Measurements from ENCODE around the gene MAS1.

The MAS1 gene

DNA sequence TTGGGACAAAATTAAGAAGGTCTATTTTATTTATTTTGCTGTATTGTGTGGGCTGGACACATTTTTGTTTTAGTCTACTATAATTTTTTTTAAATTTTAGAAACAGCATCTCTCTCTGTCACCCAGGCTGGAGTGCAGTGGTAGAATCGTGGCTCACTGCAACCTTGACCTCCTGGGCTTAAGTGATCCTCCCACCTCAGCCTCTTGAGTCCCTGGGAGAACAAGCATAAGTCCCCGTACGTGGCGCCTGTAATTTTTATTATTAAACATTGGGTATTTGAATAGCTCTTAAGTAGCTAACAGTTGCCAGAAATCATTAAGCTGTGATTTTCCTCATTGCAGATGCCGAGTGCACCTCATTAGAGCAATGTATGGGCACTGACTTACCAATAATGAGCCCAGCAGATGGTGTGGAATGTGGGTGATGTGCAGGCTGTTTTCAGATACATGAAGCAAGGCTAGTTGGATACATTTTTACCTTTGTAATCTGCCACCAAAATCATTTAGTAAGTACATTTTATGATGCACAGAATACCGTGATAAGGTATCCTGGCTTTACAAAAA is 10.3 kb upstream of the MAS1 start:
- TF ChIP-seq ZNF70 (CRISPR knock-in tag; IDR thresholded peaks at IDR 0.05) (no peak), SNAI2 (CRISPR knock-in tag; IDR thresholded peaks at IDR 0.05) (no peak), BACH2 (CRISPR knock-in tag; IDR thresholded peaks at IDR 0.05; ENCODE audit: borderline replicate concordance) (no peak), PPARA (CRISPR knock-in tag; IDR thresholded peaks at IDR 0.05; ENCODE audit: borderline replicate concordance) (no peak), ZNF8 (CRISPR knock-in tag; IDR thresholded peaks at IDR 0.05) (no peak), ISL1 (CRISPR knock-in tag; IDR thresholded peaks at IDR 0.05) (no peak), ZFP30 (CRISPR knock-in tag; IDR thresholded peaks at IDR 0.05) (no peak), CSDC2 (CRISPR knock-in tag; IDR thresholded peaks at IDR 0.05) (no peak), ARNTL (CRISPR knock-in tag; IDR thresholded peaks at IDR 0.05; ENCODE audit: borderline replicate concordance, low read depth) (no peak), ZC3H10 (CRISPR knock-in tag; IDR thresholded peaks at IDR 0.05) (no peak), GLIS3 (CRISPR knock-in tag; IDR thresholded peaks at IDR 0.05) (no peak), ZNF565 (CRISPR knock-in tag; conservative IDR thresholded peaks at IDR 0.05; ENCODE audit: low read depth) (no peak)
- TF ChIP-seq, protein P1, sequence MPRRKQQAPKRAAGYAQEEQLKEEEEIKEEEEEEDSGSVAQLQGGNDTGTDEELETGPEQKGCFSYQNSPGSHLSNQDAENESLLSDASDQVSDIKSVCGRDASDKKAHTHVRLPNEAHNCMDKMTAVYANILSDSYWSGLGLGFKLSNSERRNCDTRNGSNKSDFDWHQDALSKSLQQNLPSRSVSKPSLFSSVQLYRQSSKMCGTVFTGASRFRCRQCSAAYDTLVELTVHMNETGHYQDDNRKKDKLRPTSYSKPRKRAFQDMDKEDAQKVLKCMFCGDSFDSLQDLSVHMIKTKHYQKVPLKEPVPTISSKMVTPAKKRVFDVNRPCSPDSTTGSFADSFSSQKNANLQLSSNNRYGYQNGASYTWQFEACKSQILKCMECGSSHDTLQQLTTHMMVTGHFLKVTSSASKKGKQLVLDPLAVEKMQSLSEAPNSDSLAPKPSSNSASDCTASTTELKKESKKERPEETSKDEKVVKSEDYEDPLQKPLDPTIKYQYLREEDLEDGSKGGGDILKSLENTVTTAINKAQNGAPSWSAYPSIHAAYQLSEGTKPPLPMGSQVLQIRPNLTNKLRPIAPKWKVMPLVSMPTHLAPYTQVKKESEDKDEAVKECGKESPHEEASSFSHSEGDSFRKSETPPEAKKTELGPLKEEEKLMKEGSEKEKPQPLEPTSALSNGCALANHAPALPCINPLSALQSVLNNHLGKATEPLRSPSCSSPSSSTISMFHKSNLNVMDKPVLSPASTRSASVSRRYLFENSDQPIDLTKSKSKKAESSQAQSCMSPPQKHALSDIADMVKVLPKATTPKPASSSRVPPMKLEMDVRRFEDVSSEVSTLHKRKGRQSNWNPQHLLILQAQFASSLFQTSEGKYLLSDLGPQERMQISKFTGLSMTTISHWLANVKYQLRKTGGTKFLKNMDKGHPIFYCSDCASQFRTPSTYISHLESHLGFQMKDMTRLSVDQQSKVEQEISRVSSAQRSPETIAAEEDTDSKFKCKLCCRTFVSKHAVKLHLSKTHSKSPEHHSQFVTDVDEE (CRISPR knock-in tag; IDR thresholded peaks at IDR 0.05) = no peak
- TF ChIP-seq, protein P2, sequence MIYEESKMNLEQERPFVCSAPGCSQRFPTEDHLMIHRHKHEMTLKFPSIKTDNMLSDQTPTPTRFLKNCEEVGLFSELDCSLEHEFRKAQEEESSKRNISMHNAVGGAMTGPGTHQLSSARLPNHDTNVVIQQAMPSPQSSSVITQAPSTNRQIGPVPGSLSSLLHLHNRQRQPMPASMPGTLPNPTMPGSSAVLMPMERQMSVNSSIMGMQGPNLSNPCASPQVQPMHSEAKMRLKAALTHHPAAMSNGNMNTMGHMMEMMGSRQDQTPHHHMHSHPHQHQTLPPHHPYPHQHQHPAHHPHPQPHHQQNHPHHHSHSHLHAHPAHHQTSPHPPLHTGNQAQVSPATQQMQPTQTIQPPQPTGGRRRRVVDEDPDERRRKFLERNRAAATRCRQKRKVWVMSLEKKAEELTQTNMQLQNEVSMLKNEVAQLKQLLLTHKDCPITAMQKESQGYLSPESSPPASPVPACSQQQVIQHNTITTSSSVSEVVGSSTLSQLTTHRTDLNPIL (CRISPR knock-in tag; IDR thresholded peaks at IDR 0.05; ENCODE audit: low read depth) = no peak
- no peak for ATAC-seq

DNA sequence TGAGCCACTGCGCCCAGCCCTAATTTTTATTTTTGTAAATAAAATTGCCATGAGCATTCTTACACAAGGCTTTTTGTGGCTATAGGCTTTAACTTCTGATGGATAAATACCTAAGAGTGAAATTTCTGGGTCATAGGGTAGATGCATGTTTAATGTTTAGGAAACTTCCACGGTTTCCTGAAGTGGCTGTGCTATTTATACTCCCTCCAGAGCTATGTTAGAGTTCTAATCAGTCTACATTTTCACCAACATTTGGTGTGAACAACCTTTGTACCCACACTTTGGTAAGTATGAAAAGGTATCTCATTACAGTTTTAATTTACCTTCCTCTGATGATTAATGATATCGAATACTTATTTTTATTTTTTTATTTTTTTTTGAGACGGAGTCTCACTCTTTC is 6.1 kb upstream of the MAS1 start:
- no peak for ATAC-seq
- TF ChIP-seq ZC3H10 (CRISPR knock-in tag; IDR thresholded peaks at IDR 0.05) = no peak
- no peak for TF ChIP-seq BACH2 (CRISPR knock-in tag; IDR thresholded peaks at IDR 0.05; ENCODE audit: borderline replicate concordance)
- no peak for TF ChIP-seq ZNF70 (CRISPR knock-in tag; IDR thresholded peaks at IDR 0.05)
- no peak for TF ChIP-seq TOX (CRISPR knock-in tag; IDR thresholded peaks at IDR 0.05; ENCODE audit: borderline replicate concordance)
- TF ChIP-seq, protein P1 (CRISPR knock-in tag; IDR thresholded peaks at IDR 0.05) = no peak
- TF ChIP-seq ARNTL (CRISPR knock-in tag; IDR thresholded peaks at IDR 0.05; ENCODE audit: borderline replicate concordance, low read depth) = no peak
- TF ChIP-seq GLIS3 (CRISPR knock-in tag; IDR thresholded peaks at IDR 0.05) = no peak
- TF ChIP-seq, protein P3, sequence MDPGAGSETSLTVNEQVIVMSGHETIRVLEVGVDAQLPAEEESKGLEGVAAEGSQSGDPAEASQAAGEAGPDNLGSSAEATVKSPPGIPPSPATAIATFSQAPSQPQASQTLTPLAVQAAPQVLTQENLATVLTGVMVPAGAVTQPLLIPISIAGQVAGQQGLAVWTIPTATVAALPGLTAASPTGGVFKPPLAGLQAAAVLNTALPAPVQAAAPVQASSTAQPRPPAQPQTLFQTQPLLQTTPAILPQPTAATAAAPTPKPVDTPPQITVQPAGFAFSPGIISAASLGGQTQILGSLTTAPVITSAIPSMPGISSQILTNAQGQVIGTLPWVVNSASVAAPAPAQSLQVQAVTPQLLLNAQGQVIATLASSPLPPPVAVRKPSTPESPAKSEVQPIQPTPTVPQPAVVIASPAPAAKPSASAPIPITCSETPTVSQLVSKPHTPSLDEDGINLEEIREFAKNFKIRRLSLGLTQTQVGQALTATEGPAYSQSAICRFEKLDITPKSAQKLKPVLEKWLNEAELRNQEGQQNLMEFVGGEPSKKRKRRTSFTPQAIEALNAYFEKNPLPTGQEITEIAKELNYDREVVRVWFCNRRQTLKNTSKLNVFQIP (CRISPR knock-in tag; IDR thresholded peaks at IDR 0.05; ENCODE audit: borderline replicate concordance, low read depth) = no peak
- TF ChIP-seq ISL1 (CRISPR knock-in tag; IDR thresholded peaks at IDR 0.05) = no peak
- TF ChIP-seq, protein P2 (CRISPR knock-in tag; IDR thresholded peaks at IDR 0.05; ENCODE audit: low read depth) = no peak
- TF ChIP-seq, protein P4, sequence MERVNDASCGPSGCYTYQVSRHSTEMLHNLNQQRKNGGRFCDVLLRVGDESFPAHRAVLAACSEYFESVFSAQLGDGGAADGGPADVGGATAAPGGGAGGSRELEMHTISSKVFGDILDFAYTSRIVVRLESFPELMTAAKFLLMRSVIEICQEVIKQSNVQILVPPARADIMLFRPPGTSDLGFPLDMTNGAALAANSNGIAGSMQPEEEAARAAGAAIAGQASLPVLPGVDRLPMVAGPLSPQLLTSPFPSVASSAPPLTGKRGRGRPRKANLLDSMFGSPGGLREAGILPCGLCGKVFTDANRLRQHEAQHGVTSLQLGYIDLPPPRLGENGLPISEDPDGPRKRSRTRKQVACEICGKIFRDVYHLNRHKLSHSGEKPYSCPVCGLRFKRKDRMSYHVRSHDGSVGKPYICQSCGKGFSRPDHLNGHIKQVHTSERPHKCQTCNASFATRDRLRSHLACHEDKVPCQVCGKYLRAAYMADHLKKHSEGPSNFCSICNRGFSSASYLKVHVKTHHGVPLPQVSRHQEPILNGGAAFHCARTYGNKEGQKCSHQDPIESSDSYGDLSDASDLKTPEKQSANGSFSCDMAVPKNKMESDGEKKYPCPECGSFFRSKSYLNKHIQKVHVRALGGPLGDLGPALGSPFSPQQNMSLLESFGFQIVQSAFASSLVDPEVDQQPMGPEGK (CRISPR knock-in tag; IDR thresholded peaks at IDR 0.05; ENCODE audit: borderline replicate concordance) = no peak
- TF ChIP-seq ZFP30 (CRISPR knock-in tag; IDR thresholded peaks at IDR 0.05) = no peak
- no peak for TF ChIP-seq PPARA (CRISPR knock-in tag; IDR thresholded peaks at IDR 0.05; ENCODE audit: borderline replicate concordance)
- no peak for TF ChIP-seq RARB (CRISPR knock-in tag; IDR thresholded peaks at IDR 0.05)
- TF ChIP-seq ZNF8 (CRISPR knock-in tag; IDR thresholded peaks at IDR 0.05) = no peak
- no peak for TF ChIP-seq ZFP3 (CRISPR knock-in tag; IDR thresholded peaks at IDR 0.05)
- TF ChIP-seq SNAI2 (CRISPR knock-in tag; IDR thresholded peaks at IDR 0.05) = no peak
- no peak for TF ChIP-seq TCF4 (CRISPR knock-in tag; IDR thresholded peaks at IDR 0.05; ENCODE audit: borderline replicate concordance)
